Fibroblast of skin of back (primary cell): ENCODE results near the gene ARRDC5.
A peak's percentile ranks its signal among the peaks of the same experiment; 100 is the strongest.
"Not testable (repeated sequence)": the region's sequence is repeated elsewhere in the genome, so short reads cannot be mapped to it uniquely, and the experiment has no call there.

Experiments
- DNase-seq: peaks from one replicate; pipeline ENCODE4 v3.0.0-alpha.2; 2013

The ARRDC5 gene

GRCh38 chr19:4909897-4910593, 7.3 kb upstream of the ARRDC5 start:
- peak; percentile 91 for DNase-seq

GRCh38 chr19:4909156-4909896, 6.6 kb upstream of the ARRDC5 start, which contains the start of gene UHRF1:
Gene UHRF1, plus strand, starts transcription at chr19:4909501. Its CDS starts 1,385 bp downstream, at chr19:4910886.
- DNase-seq, result peak; percentile 69

GRCh38 chr19:4908781-4909155, 6.1 kb upstream of the ARRDC5 start:
- DNase-seq, result no peak

GRCh38 chr19:4908360-4908759, 5.7 kb upstream of the ARRDC5 start:
- DNase-seq, result no peak

GRCh38 chr19:4906963-4907362, 4.3 kb upstream of the ARRDC5 start:
- DNase-seq, result no peak

GRCh38 chr19:4904481-4904880, 1.8 kb upstream of the ARRDC5 start:
- DNase-seq, result no peak

- not testable (repeated sequence) for DNase-seq
These were observed 1.8 kb downstream of the ARRDC5 start for GRCh38 chr19:4900879-4901278.

- no peak for DNase-seq
These were observed 5.5 kb downstream of the ARRDC5 start for GRCh38 chr19:4897146-4897545.

GRCh38 chr19:4896372-4896771, 6.3 kb downstream of the ARRDC5 start:
- peak; percentile 17 for DNase-seq

GRCh38 chr19:4892962-4893361, 9.7 kb downstream of the ARRDC5 start:
- DNase-seq, result not testable (repeated sequence)

- no peak for DNase-seq
These were observed 11.6 kb downstream of the ARRDC5 start for GRCh38 chr19:4891066-4891465.

GRCh38 chr19:4889034-4889815, 13.5 kb downstream of the ARRDC5 start:
- peak; percentile 39 for DNase-seq

- not testable (repeated sequence) for DNase-seq
These were observed 14.9 kb downstream of the ARRDC5 start for GRCh38 chr19:4887803-4888202.

- not testable (repeated sequence) for DNase-seq
These were observed 17.7 kb downstream of the ARRDC5 start for GRCh38 chr19:4884993-4885392.

GRCh38 chr19:4882874-4883273, 19.8 kb downstream of the ARRDC5 start:
- DNase-seq, result not testable (repeated sequence)

- no peak for DNase-seq
These were observed 23.7 kb downstream of the ARRDC5 start for GRCh38 chr19:4879041-4879440.

GRCh38 chr19:4878491-4878968, 24.2 kb downstream of the ARRDC5 start:
- DNase-seq, result peak; percentile 32

- no peak for DNase-seq
These were observed 24.8 kb downstream of the ARRDC5 start for GRCh38 chr19:4877753-4878490.

GRCh38 chr19:4873930-4874329, 28.8 kb downstream of the ARRDC5 start:
- DNase-seq, result no peak

- no peak for DNase-seq
These were observed 31.0 kb downstream of the ARRDC5 start for GRCh38 chr19:4871711-4872110.

- DNase-seq, result peak; percentile 98
These were observed 32.5 kb downstream of the ARRDC5 start for GRCh38 chr19:4870025-4870700.
